HCT116 (cell line): ENCODE measurements around the gene ZNF606. TPM values are rescaled to one million over a fixed set of nuclear protein-coding genes. Genes with fewer than 3 reads are reported as not detected.

Experiments
- ATAC-seq: fragments of 200-7000 bp; cut with Tn5 transposase; 2 replicates; pipeline ENCODE4 v1.9.1; 2020; ENCODE audit warnings: mild to moderate bottlenecking, moderate library complexity
- BruUV-seq: library from RNA; stranded (reverse); fragments of 400-500 nt; replicated peaks from 2 replicates; lab custom pipeline; 2021; lab: Mats Ljungman, UMichigan
- CTCF ChIA-PET: fragments of 300-600 bp; sonication (Branson Sonifier 250); formaldehyde crosslinking; loops from one replicate; lab custom pipeline; 2021; ENCODE audit warnings: antibody characterized with exemption; lab: Charles Lee
- POLR2A ChIA-PET: fragments of 300-600, 350-600 bp; sonication (Branson Sonifier 250); formaldehyde crosslinking; loops from one replicate; lab custom pipeline; 2021; ENCODE audit warnings: antibody characterized with exemption; lab: Charles Lee
- RAD21 ChIA-PET, 2 experiments: fragments of 300-600 bp; sonication (Branson Sonifier 250); formaldehyde crosslinking; loops; one replicate each; lab custom pipeline; 2023; ENCODE audit warnings: low total read pairs in 2 of 2; ENCODE audit not compliant: uncharacterized antibody in 2 of 2, unreplicated experiment in 2 of 2, low non-redundant PET in 1 of 2; lab: Charles Lee
- DNase-seq: peaks from one replicate; pipeline ENCODE4 v3.0.0-alpha.2; 2010; ENCODE audit warnings: low read depth, low spot score
- H2AFZ ChIP-seq: fragments of 200-600 bp; shearing (Covaris generic), sonication (generic); 2 replicates; pipeline ENCODE4 v1.6.1; 2017; ENCODE audit warnings: low read depth, mixed run types, mixed read lengths, antibody characterized with exemption, low read length; ENCODE audit not compliant: poor library complexity, severe bottlenecking
- H3K27ac ChIP-seq: 2 replicates; pipeline ENCODE4 v1.5.1; 2012; ENCODE audit warnings: low read depth, low read length
- H3K27me3 ChIP-seq: fragments of 200-600 bp; sonication (generic); 2 replicates; pipeline ENCODE4 v1.6.1; 2016; ENCODE audit warnings: mixed run types, low read length, mixed read lengths; ENCODE audit not compliant: insufficient read depth
- H3K36me3 ChIP-seq, 2 experiments: fragments of 200-500 bp in 1 of 2; fragments of 200-600 bp in 1 of 2; sonication (Bioruptor generic) in 1 of 2; sonication (generic) in 1 of 2; 2 replicates each; pipeline versions ENCODE4 v1.5.1 to v1.6.1; 2014 to 2016; ENCODE audit warnings: low read length in 2 of 2, inconsistent platforms in 1 of 2, mixed read lengths in 1 of 2, mixed run types in 1 of 2; ENCODE audit not compliant: insufficient read depth in 2 of 2, control insufficient read depth in 1 of 2
- H3K4me1 ChIP-seq, 2 experiments: fragments of 200-600 bp in 1 of 2; sonication (generic) in 1 of 2; 2 replicates each; pipeline versions ENCODE4 v1.5.1 to v1.6.1; 2012 to 2017; ENCODE audit warnings: low read length in 2 of 2, inconsistent platforms in 1 of 2, mild to moderate bottlenecking in 1 of 2, mixed read lengths in 1 of 2, mixed run types in 1 of 2, moderate library complexity in 1 of 2; ENCODE audit not compliant: insufficient read depth in 2 of 2, control insufficient read depth in 1 of 2
- H3K4me2 ChIP-seq: fragments of 200-600 bp; sonication (generic); 2 replicates; pipeline ENCODE4 v1.6.1; 2017; ENCODE audit warnings: mixed run types, low read length, mixed read lengths
- H3K4me3 ChIP-seq, 2 experiments: fragments of 200-600 bp in 1 of 2; sonication (generic) in 1 of 2; replicated peaks in 1 of 2; 2 replicates each; pipeline ENCODE4 v1.5.1; 2011 to 2016; ENCODE audit warnings: low read length in 2 of 2, control low read depth in 1 of 2, low read depth in 1 of 2, mild to moderate bottlenecking in 1 of 2, mixed read lengths in 1 of 2, mixed run types in 1 of 2
- H3K79me2 ChIP-seq: fragments of 200-600 bp; sonication (generic); 2 replicates; pipeline ENCODE4 v1.6.1; 2017; ENCODE audit warnings: mild to moderate bottlenecking, mixed run types, low read length, moderate library complexity, mixed read lengths; ENCODE audit not compliant: insufficient read depth
- H3K9ac ChIP-seq: fragments of 200-600 bp; sonication (generic); 2 replicates; pipeline ENCODE4 v1.6.1; 2016; ENCODE audit warnings: low read length, mixed read lengths
- H3K9me2 ChIP-seq: fragments of 200-600 bp; sonication (generic), shearing (Covaris generic); 2 replicates; pipeline ENCODE4 v1.6.1; 2017; ENCODE audit warnings: mixed run types, mild to moderate bottlenecking, moderate library complexity; ENCODE audit not compliant: insufficient read depth
- H3K9me3 ChIP-seq, 2 experiments: fragments of 200-500 bp in 1 of 2; fragments of 200-600 bp in 1 of 2; sonication (Bioruptor generic) in 1 of 2; sonication (generic) in 1 of 2; 2 replicates each; pipeline ENCODE4 v1.6.1; 2014 to 2017; ENCODE audit warnings: low read length in 2 of 2, mixed read lengths in 2 of 2, inconsistent platforms in 1 of 2, low read depth in 1 of 2, mild to moderate bottlenecking in 1 of 2, mixed run types in 1 of 2, moderate library complexity in 1 of 2; ENCODE audit not compliant: control insufficient read depth in 1 of 2, insufficient read depth in 1 of 2
- H4K20me1 ChIP-seq: fragments of 200-600 bp; sonication (generic), shearing (Covaris generic); 2 replicates; pipeline ENCODE4 v1.6.1; 2017; ENCODE audit warnings: mixed run types, mild to moderate bottlenecking, moderate library complexity; ENCODE audit not compliant: insufficient read depth
- ATF3 ChIP-seq: IDR thresholded peaks from 2 replicates; pipeline ENCODE4 v1.6.1; 2012
- EGR1 ChIP-seq: IDR thresholded peaks from 2 replicates; pipeline ENCODE4 v1.6.1; 2012; ENCODE audit warnings: low read depth
- SIN3A ChIP-seq: IDR thresholded peaks from 2 replicates; pipeline ENCODE4 v1.6.1; 2012; ENCODE audit warnings: low read depth
- SRF ChIP-seq: IDR thresholded peaks from 2 replicates; pipeline ENCODE4 v1.6.1; 2012; ENCODE audit warnings: low read depth
- YY1 ChIP-seq: IDR thresholded peaks from 2 replicates; pipeline ENCODE4 v1.6.1; 2011; ENCODE audit warnings: low read length, low read depth, moderate library complexity, mild to moderate bottlenecking; ENCODE audit not compliant: insufficient replicate concordance; ENCODE audit errors: extremely low read depth
- ZBTB33 ChIP-seq: IDR thresholded peaks from 2 replicates; pipeline ENCODE4 v1.6.1; 2011; ENCODE audit warnings: mild to moderate bottlenecking, low read length, moderate library complexity; ENCODE audit not compliant: insufficient replicate concordance; ENCODE audit errors: extremely low read depth
- ZNF274 ChIP-seq: fragments of 200-500 bp; sonication (Bioruptor generic); IDR thresholded peaks from 2 replicates; pipeline ENCODE4 v1.6.1; 2014; ENCODE audit warnings: mild to moderate bottlenecking, low read depth, low read length, inconsistent platforms
- intact Hi-C: fragments of 100-400 bp; cut with micrococcal nuclease; formaldehyde crosslinking; loops from 2 replicates; pipeline ENCODE4 v1.10.0; 2022
- total RNA-seq: library from RNA; stranded (reverse); gene quantifications from one replicate; pipeline ENCODE4 v1.2.1, GENCODE V29; 2021; ENCODE audit not compliant: unreplicated experiment

ZNF606 gene
- total RNA-seq, 1 experiment from 2014 or later = 0.05 TPM

- intact Hi-C loops = no loop called here
These were observed 45.1 kb upstream of the ZNF606 start for GRCh38 chr19:58047672-58048071.

More at GRCh38 chr19:58047672-58048071, 45.1 kb upstream of the ZNF606 start:
- H3K79me2 ChIP-seq = no peaks in the 10 kb centered on the region
- DNase-seq (no peak), ATAC-seq (no peak)
- RAD21 ChIA-PET = no interaction called here
- BruUV-seq = no TSS peak
- no peaks in the 10 kb centered on the region for H3K27me3 ChIP-seq
- no peak overlapping the region for H3K4me2 ChIP-seq
- no peak overlapping the region for H2AFZ ChIP-seq
- H3K36me3 ChIP-seq = no peaks in the 10 kb centered on the region
- no peak overlapping the region for H3K9ac ChIP-seq
- H3K4me1 ChIP-seq = no peaks in the 10 kb centered on the region
- H3K27ac ChIP-seq = no peak overlapping the region
- H3K9me3 ChIP-seq = peaks cover 4 to 25% of the 10 kb centered on the region in 2 experiments; a peak in 2 of 4 replicates
- CTCF ChIA-PET = no interaction called here
- no peak for TF ChIP-seq ATF3
- no peak for TF ChIP-seq SIN3A
- TF ChIP-seq ZNF274 = no peak
- TF ChIP-seq YY1 = no peak
- no peak for TF ChIP-seq EGR1
- TF ChIP-seq ZBTB33 = no peak
- TF ChIP-seq SRF = no peak
- no peaks in the 10 kb centered on the region for H4K20me1 ChIP-seq
- POLR2A ChIA-PET = no interaction called here
- H3K9me2 ChIP-seq = no peaks in the 10 kb centered on the region
- no peak overlapping the region for H3K4me3 ChIP-seq
